Neural cell (in vitro differentiated cells): ENCODE measurements around the gene VSTM5.

Experiments
- EP300 ChIP-seq: fragments of 450-650 bp; conservative IDR thresholded peaks from 2 replicates; pipeline ENCODE4 v1.6.1; 2014; ENCODE audit warnings: antibody characterized with exemption, mild to moderate bottlenecking, moderate library complexity; ENCODE audit not compliant: poor library complexity, severe bottlenecking
- EZH2 ChIP-seq: fragments of 200-600, 300-800 bp; shearing (Covaris generic), sonication (generic); IDR thresholded peaks from 2 replicates; pipeline ENCODE4 v1.6.1; 2014; ENCODE audit warnings: antibody characterized with exemption, low read length, borderline replicate concordance, mild to moderate bottlenecking; ENCODE audit not compliant: insufficient read depth, poor library complexity, severe bottlenecking
- POLR2AphosphoS5 ChIP-seq: IDR thresholded peaks from 2 replicates; pipeline ENCODE4 v1.6.1; 2012
- TF ChIP-seq, protein P1 (sequence below): fragments of 450-650 bp; IDR thresholded peaks from 2 replicates; pipeline ENCODE4 v1.5.1; 2014; ENCODE audit warnings: antibody characterized with exemption, mild to moderate bottlenecking, moderate library complexity; ENCODE audit not compliant: poor library complexity, severe bottlenecking

DNA sequence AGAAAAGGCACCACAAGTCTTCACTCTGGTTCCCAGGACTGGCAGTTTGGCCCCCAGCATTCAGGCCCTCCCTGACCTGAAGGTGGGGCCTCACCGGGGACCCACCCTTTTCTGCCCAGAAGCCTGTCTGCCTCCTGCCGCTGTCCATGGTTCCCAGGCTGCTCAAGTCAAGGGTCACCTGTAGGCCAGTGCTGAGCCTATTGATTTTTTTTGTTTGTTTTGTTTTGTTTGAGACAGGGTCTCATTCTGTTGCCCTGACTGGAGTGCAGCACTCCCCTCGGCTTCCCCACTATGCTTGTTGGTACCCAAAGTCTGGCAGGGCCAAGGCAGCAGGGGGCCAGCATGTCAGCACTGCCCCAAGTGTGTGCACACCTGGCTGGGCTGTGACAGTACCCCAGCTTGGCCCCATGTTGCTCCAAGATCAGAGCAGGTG, 77.4 kb downstream of the VSTM5 start:
- TF ChIP-seq, protein P1, sequence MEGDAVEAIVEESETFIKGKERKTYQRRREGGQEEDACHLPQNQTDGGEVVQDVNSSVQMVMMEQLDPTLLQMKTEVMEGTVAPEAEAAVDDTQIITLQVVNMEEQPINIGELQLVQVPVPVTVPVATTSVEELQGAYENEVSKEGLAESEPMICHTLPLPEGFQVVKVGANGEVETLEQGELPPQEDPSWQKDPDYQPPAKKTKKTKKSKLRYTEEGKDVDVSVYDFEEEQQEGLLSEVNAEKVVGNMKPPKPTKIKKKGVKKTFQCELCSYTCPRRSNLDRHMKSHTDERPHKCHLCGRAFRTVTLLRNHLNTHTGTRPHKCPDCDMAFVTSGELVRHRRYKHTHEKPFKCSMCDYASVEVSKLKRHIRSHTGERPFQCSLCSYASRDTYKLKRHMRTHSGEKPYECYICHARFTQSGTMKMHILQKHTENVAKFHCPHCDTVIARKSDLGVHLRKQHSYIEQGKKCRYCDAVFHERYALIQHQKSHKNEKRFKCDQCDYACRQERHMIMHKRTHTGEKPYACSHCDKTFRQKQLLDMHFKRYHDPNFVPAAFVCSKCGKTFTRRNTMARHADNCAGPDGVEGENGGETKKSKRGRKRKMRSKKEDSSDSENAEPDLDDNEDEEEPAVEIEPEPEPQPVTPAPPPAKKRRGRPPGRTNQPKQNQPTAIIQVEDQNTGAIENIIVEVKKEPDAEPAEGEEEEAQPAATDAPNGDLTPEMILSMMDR: no peak
- TF ChIP-seq POLR2AphosphoS5 (no peak), EZH2 (no peak), EP300 (no peak)
